ENCODE measurements around the gene C12orf57. TPM values are rescaled to one million over a fixed set of nuclear protein-coding genes. Genes with fewer than 3 reads are reported as not detected.

C12orf57 gene
- total and polyA plus RNA-seq, 2 experiments from 2014 or later = 247 to 264 TPM

GRCh38 chr12:6899837-6900519, 43.8 kb upstream of the C12orf57 start:
- no peak overlapping the region for H3K4me2 ChIP-seq (ENCODE audit: unreplicated experiment)
- TF ChIP-seq EZH2phosphoT487 (IDR thresholded peaks at IDR 0.05; ENCODE audit: insufficient read depth, low read depth) (no peak), EZH2 (IDR thresholded peaks at IDR 0.05; ENCODE audit: insufficient read depth, poor library complexity, severe bottlenecking) (no peak)
- no peak overlapping the region for H3K9ac ChIP-seq
- in situ Hi-C loops (cut with MboI) = no loop called here
- H3K9me2 ChIP-seq (ENCODE audit: insufficient read depth) = no peaks in the 10 kb centered on the region
- H3K4me3 ChIP-seq = no peak overlapping the region
- H3K4me1 ChIP-seq (ENCODE audit: insufficient read depth) = peaks cover 4% of the 10 kb centered on the region; the same call in 1 of the 2 replicates
- WGBS, 2 experiments (ENCODE audit: low coverage in 1 of 2, low lambda C conversion rate in 2 of 2, missing lambda C conversion rate in 2 of 2) = 62 to 66% methylated on average over 10 of the region's 10 CpGs
- no peaks in the 10 kb centered on the region for H4K20me1 ChIP-seq (ENCODE audit: insufficient read depth)
- H3K36me3 ChIP-seq (ENCODE audit: low read depth) = no peaks in the 10 kb centered on the region
- H2AFZ ChIP-seq = no peak overlapping the region
- peak; percentile 31 for DNase-seq
- H3K27ac ChIP-seq = no peak overlapping the region
- no peaks in the 10 kb centered on the region for H3K9me3 ChIP-seq (ENCODE audit: low read depth)
- no peaks in the 10 kb centered on the region for H3K27me3 ChIP-seq (replicated peaks; ENCODE audit: insufficient read depth)
- no peaks in the 10 kb centered on the region for H3F3A ChIP-seq (ENCODE audit: insufficient read depth)
- H3K79me2 ChIP-seq (ENCODE audit: insufficient read depth) = no peaks in the 10 kb centered on the region

DNA sequence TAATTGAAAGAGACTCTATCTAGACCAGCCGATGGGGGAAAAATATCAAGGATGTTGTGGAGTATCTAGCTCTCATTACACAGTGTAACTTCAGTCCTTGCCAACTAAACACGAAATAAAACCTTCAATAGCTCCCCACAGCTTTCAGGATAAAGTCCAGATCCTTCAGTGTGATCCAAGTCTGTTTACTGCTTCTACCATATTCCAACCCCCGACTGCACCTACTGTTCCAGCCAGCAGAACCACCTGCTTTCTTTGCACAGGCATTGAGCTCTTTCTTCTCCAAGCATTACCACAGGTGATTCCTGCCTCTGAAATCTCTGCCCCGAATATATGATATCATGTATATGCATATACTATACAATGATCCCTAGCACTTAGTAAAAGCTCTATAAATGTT, 41.4 kb upstream of the C12orf57 start:
- no peak overlapping the region for H3K27ac ChIP-seq
- no peaks in the 10 kb centered on the region for H3K9me3 ChIP-seq (ENCODE audit: low read depth)
- no peak overlapping the region for H3K9ac ChIP-seq
- no peaks in the 10 kb centered on the region for H3K27me3 ChIP-seq (replicated peaks; ENCODE audit: insufficient read depth)
- no peaks in the 10 kb centered on the region for H4K20me1 ChIP-seq (ENCODE audit: insufficient read depth)
- DNase-seq = no peak
- in situ Hi-C loops (cut with MboI) = no loop called here
- H3K36me3 ChIP-seq (ENCODE audit: low read depth) = no peaks in the 10 kb centered on the region
- H2AFZ ChIP-seq = no peak overlapping the region
- peaks cover 8% of the 10 kb centered on the region; the same call in 1 of the 2 replicates for H3K4me1 ChIP-seq (ENCODE audit: insufficient read depth)
- H3K9me2 ChIP-seq (ENCODE audit: insufficient read depth) = no peaks in the 10 kb centered on the region
- WGBS, 2 experiments (ENCODE audit: low coverage in 1 of 2, low lambda C conversion rate in 2 of 2, missing lambda C conversion rate in 2 of 2) = 62 to 70% methylated on average over 4 of the region's 4 CpGs
- H3F3A ChIP-seq (ENCODE audit: insufficient read depth) = no peaks in the 10 kb centered on the region
- no peaks in the 10 kb centered on the region for H3K79me2 ChIP-seq (ENCODE audit: insufficient read depth)
- no peak for TF ChIP-seq EZH2 (IDR thresholded peaks at IDR 0.05; ENCODE audit: insufficient read depth, poor library complexity, severe bottlenecking)
- no peak for TF ChIP-seq EZH2phosphoT487 (IDR thresholded peaks at IDR 0.05; ENCODE audit: insufficient read depth, low read depth)
- no peak overlapping the region for H3K4me2 ChIP-seq (ENCODE audit: unreplicated experiment)
- no peak overlapping the region for H3K4me3 ChIP-seq

GRCh38 chr12:6903722-6904121, 40.1 kb upstream of the C12orf57 start:
- 83 to 91% methylated on average over 1 of the region's 1 CpG for WGBS, 2 experiments (ENCODE audit: low coverage in 1 of 2, low lambda C conversion rate in 2 of 2, missing lambda C conversion rate in 2 of 2)
- Histone ChIP-seq H2AFZ (peak overlapping the region; percentile 97), H3K27ac (no peak overlapping the region), H3K9me2 (ENCODE audit: insufficient read depth) (no peaks in the 10 kb centered on the region), H3K27me3 (replicated peaks; ENCODE audit: insufficient read depth) (no peaks in the 10 kb centered on the region), H3K4me1 (ENCODE audit: insufficient read depth) (peaks cover 8% of the 10 kb centered on the region; the same call in 1 of the 2 replicates), H3K79me2 (ENCODE audit: insufficient read depth) (no peaks in the 10 kb centered on the region), H3K36me3 (ENCODE audit: low read depth) (no peaks in the 10 kb centered on the region), H3K9me3 (ENCODE audit: low read depth) (no peaks in the 10 kb centered on the region), H3K4me2 (ENCODE audit: unreplicated experiment) (no peak overlapping the region), H3F3A (ENCODE audit: insufficient read depth) (no peaks in the 10 kb centered on the region), H4K20me1 (ENCODE audit: insufficient read depth) (no peaks in the 10 kb centered on the region), H3K4me3 (no peak overlapping the region), H3K9ac (no peak overlapping the region)
- TF ChIP-seq EZH2phosphoT487 (IDR thresholded peaks at IDR 0.05; ENCODE audit: insufficient read depth, low read depth) = no peak
- TF ChIP-seq EZH2 (IDR thresholded peaks at IDR 0.05; ENCODE audit: insufficient read depth, poor library complexity, severe bottlenecking) = no peak
- in situ Hi-C loops (cut with MboI) = no loop called here
- no peak for DNase-seq

DNA sequence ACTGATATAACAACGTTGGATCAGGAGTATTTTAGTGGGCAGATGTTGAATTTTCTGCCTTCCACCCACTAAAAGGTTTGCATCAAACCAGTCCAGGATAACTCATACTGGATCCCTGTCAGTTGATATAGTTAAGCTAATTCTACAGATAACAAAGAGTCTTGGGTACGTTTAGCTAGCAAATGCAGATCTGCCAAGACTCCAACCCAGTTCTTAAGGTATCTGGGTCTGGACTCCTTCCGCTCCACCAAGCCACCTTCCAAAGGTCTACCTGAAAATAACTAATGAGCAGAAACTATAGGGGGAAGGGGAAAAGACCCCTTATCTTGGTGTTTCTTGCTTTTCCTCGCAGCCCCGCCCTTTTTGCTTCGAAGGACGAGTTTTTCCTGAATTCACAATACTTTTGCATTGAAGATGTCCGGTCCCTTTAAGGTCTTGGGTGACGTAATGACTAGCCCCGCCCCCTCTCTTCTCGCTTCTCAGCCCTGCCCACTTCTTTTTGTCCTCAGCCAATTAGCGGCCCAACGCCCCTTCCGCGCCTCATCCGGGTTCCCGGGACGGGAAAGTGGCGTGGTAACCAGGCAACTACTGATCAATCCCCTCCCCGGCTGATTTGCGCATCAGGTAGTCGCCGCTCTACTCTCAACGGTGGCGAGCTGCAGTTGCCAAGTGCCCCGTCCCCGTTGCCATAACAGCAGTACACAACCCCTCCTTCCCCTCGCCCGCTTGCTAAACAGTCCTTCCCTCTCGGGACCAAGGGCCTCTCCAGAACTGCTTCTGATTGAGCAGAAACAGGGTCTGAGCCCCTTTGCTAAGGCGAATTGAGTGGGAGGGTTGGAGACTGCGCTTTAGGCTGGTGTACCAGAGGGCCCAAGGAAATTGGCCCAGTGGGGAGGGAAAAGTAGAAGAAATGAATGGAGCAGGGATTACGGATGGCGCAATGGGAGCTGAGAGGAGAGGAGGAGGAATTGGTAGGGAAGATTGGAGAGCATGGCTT, 39.2 kb upstream of the C12orf57 start, which contains the start of gene LRRC23:
Gene LRRC23, plus strand, starts transcription at position 543 of the 997 bp plus-strand sequence. CDS start 812 bp downstream, outside the sequence.
- Histone ChIP-seq H4K20me1 (ENCODE audit: insufficient read depth) (no peaks in the 10 kb centered on the region), H3K27me3 (replicated peaks; ENCODE audit: insufficient read depth) (no peaks in the 10 kb centered on the region), H3K4me3 (peak within 1 kb of the TSS; percentile 97), H3K9me2 (ENCODE audit: insufficient read depth) (no peaks in the 10 kb centered on the region), H3K36me3 (ENCODE audit: low read depth) (no peaks in the 10 kb centered on the region), H3K79me2 (ENCODE audit: insufficient read depth) (no peaks in the 10 kb centered on the region), H3K27ac (peak within 1 kb of the TSS; percentile 75), H3K9ac (peak within 1 kb of the TSS; percentile 96), H3K4me2 (ENCODE audit: unreplicated experiment) (peak within 1 kb of the TSS; percentile 100), H3K9me3 (ENCODE audit: low read depth) (no peaks in the 10 kb centered on the region), H3K4me1 (ENCODE audit: insufficient read depth) (peaks cover 8% of the 10 kb centered on the region; the same call in 1 of the 2 replicates), H3F3A (ENCODE audit: insufficient read depth) (no peaks in the 10 kb centered on the region), H2AFZ (peak within 1 kb of the TSS; percentile 97)
- in situ Hi-C loops (cut with MboI) = no loop called here
- DNase-seq = peak; percentile 98
- 4 to 5% methylated on average over 34 of the region's 34 CpGs for WGBS, 2 experiments (ENCODE audit: low coverage in 1 of 2, low lambda C conversion rate in 2 of 2, missing lambda C conversion rate in 2 of 2)
- no peak for TF ChIP-seq EZH2phosphoT487 (IDR thresholded peaks at IDR 0.05; ENCODE audit: insufficient read depth, low read depth)
- TF ChIP-seq EZH2 (IDR thresholded peaks at IDR 0.05; ENCODE audit: insufficient read depth, poor library complexity, severe bottlenecking) = no peak
